ENCODE data around the gene DNMBP. TPM values are rescaled to one million over a fixed set of nuclear protein-coding genes. Genes with fewer than 3 reads are reported as not detected.

The DNMBP gene
- total and polyA plus RNA-seq, 2 of the 8 experiments (the other 6 are each of a cell fraction or from before 2014, with no cell fraction given) = 19.1 to 26.4 TPM

- Histone ChIP-seq H3K9ac (replicated peaks in 1 of 4; ENCODE audit: extremely low read depth in 1 of 4, low read depth in 3 of 4, low read length in 3 of 4) (no peak overlapping the region), H3K4ac (replicated peaks; ENCODE audit: insufficient read length, low read depth, low read length) (no peak overlapping the region), H3K56ac (replicated peaks; ENCODE audit: insufficient read length, low read depth, low read length) (no peak overlapping the region), H3K4me2 (ENCODE audit: insufficient read depth in 1 of 2, low read depth in 2 of 2, low read length in 2 of 2) (no peak overlapping the region), H3K9me3 (ENCODE audit: insufficient read depth in 2 of 2, low read depth in 1 of 2, low read length in 1 of 2) (no peaks in the 10 kb centered on the region), H3K18ac (ENCODE audit: extremely low read depth, low read length) (no peak overlapping the region), H3K4me3 (ENCODE audit: extremely low read depth in 1 of 4, insufficient read depth in 2 of 4, low read depth in 3 of 4, low read length in 4 of 4) (no peak overlapping the region), H3K14ac (ENCODE audit: insufficient read length) (no peak overlapping the region), H3K79me2 (ENCODE audit: control insufficient read depth in 1 of 2, insufficient read depth in 2 of 2, low read length in 2 of 2) (no peaks in the 10 kb centered on the region), H4K5ac (ENCODE audit: insufficient read length, low read depth, low read length) (no peak overlapping the region), H2BK120ac (replicated peaks; ENCODE audit: low read depth, low read length) (no peak overlapping the region), H4K8ac (ENCODE audit: extremely low read depth, insufficient read depth, low read length) (no peak overlapping the region), H3K23ac (ENCODE audit: insufficient read length) (no peak overlapping the region), H2BK20ac (ENCODE audit: low read length) (no peak overlapping the region), H3K79me1 (ENCODE audit: low read depth, low read length) (peaks cover 2% of the 10 kb centered on the region; the same call in 1 of the 2 replicates), H2AK5ac (ENCODE audit: low read depth, low read length) (no peak overlapping the region), H3K36me3 (ENCODE audit: control insufficient read depth in 2 of 4, insufficient read depth in 4 of 4, low read length in 3 of 4) (peaks cover 0 to 1% (median 0%) of the 10 kb centered on the region in 4 experiments; a peak in 1 of 8 replicates), H3K27ac (ENCODE audit: low read depth, low read length) (no peak overlapping the region), H3K23me2 (ENCODE audit: low read depth, low read length) (no peaks in the 10 kb centered on the region), H2BK5ac (ENCODE audit: low read depth, low read length) (no peak overlapping the region), H2BK12ac (ENCODE audit: low read depth, low read length) (no peak overlapping the region), H4K20me1 (replicated peaks in 1 of 2; ENCODE audit: control insufficient read depth in 1 of 2, insufficient read depth in 2 of 2, low read length in 2 of 2) (no peaks in the 10 kb centered on the region), H2AFZ (ENCODE audit: low read length) (no peak overlapping the region), H3K4me1 (replicated peaks in 1 of 4; ENCODE audit: control insufficient read depth in 3 of 4, insufficient read depth in 4 of 4, low read length in 3 of 4) (peaks cover 0 to 10% (median 1%) of the 10 kb centered on the region in 4 experiments; a peak in 2 of 7 replicates), H2BK15ac (ENCODE audit: low read length) (no peak overlapping the region), H3K27me3 (replicated peaks in 1 of 4; ENCODE audit: control insufficient read depth in 3 of 4, extremely low read depth in 1 of 4, insufficient read depth in 3 of 4, low read length in 3 of 4) (no peaks in the 10 kb centered on the region), H4K91ac (replicated peaks; ENCODE audit: insufficient read length, low read length) (no peak overlapping the region)
- no peak for FAIRE-seq
- no peak for DNase-seq (ENCODE audit: low read depth in 1 of 2, low spot score in 2 of 2)
- 84% methylated on average over 8 of the region's 8 CpGs; no CpG with 5 or more reads in 1 of the 2 experiments for WGBS, 2 experiments (ENCODE audit: extremely low coverage in 1 of 2, insufficient coverage in 1 of 2, insufficient read length in 1 of 2, insufficient replicate concordance in 2 of 2, low coverage in 1 of 2, low lambda C conversion rate in 2 of 2, missing lambda C conversion rate in 1 of 2)
- TF ChIP-seq, protein P1, sequence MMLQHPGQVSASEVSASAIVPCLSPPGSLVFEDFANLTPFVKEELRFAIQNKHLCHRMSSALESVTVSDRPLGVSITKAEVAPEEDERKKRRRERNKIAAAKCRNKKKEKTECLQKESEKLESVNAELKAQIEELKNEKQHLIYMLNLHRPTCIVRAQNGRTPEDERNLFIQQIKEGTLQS (IDR thresholded peaks at IDR 0.05; ENCODE audit: insufficient read depth, low read depth, low read length) = no peak
- no peak for TF ChIP-seq SAP30 (IDR thresholded peaks at IDR 0.05; ENCODE audit: insufficient read depth, insufficient replicate concordance, low read length)
- TF ChIP-seq, protein P2, sequence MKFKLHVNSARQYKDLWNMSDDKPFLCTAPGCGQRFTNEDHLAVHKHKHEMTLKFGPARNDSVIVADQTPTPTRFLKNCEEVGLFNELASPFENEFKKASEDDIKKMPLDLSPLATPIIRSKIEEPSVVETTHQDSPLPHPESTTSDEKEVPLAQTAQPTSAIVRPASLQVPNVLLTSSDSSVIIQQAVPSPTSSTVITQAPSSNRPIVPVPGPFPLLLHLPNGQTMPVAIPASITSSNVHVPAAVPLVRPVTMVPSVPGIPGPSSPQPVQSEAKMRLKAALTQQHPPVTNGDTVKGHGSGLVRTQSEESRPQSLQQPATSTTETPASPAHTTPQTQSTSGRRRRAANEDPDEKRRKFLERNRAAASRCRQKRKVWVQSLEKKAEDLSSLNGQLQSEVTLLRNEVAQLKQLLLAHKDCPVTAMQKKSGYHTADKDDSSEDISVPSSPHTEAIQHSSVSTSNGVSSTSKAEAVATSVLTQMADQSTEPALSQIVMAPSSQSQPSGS (IDR thresholded peaks at IDR 0.05; ENCODE audit: low read length) = no peak
- POLR2A ChIA-PET (ENCODE audit: partially characterized antibody) = no interaction called here
- CTCF ChIA-PET (ENCODE audit: partially characterized antibody) = interaction anchor here (0.8 to 1.4 kb wide), 5 partner anchors 10 to 61 kb away, joined by 3 to 5 read pairs (median 3); no protein-coding TSS in a partner anchor
Observed at GRCh38 chr10:99975106-99975829, 34.5 kb downstream of the DNMBP start.

All from H1 (cell line).